Measurements from ENCODE around the gene CDK2.

DNA sequence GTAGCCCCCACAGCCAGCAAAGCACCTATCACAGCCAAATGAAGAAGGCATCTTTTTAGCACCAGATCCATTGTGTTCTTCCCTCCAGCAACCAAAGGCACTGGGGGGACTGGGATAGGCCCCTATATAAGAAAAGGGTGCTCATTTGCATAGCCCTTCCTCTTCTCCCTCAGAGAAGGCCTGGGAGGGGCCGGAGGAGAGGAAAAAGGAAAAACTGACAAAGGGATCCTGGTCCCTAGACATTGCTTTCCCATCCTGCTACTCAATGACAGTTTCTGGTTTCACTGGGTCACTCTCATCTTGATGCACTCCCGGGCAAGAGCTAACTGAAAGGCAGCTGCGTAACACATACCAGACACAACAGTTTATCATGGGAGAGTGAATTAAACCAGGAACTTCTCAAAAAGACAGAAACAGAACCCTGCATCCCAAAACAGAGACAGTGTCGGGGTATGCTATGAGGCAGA is 656 bp upstream of the CDK2 start, which contains the start of gene PMEL:
- no peak for TF ChIP-seq FOXM1 (IDR thresholded peaks at IDR 0.05; ENCODE audit: borderline replicate concordance)
- TF ChIP-seq TARDBP (IDR thresholded peaks at IDR 0.05): no peak
- TF ChIP-seq, protein P1, sequence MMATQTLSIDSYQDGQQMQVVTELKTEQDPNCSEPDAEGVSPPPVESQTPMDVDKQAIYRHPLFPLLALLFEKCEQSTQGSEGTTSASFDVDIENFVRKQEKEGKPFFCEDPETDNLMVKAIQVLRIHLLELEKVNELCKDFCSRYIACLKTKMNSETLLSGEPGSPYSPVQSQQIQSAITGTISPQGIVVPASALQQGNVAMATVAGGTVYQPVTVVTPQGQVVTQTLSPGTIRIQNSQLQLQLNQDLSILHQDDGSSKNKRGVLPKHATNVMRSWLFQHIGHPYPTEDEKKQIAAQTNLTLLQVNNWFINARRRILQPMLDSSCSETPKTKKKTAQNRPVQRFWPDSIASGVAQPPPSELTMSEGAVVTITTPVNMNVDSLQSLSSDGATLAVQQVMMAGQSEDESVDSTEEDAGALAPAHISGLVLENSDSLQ (IDR thresholded peaks at IDR 0.05): no peak
